ENCODE data around the gene BICC1. TPM values are rescaled to one million over a fixed set of nuclear protein-coding genes. Genes with fewer than 3 reads are reported as not detected.

Gene BICC1
- total RNA-seq, 1 experiment from 2014 or later, result 39.1 TPM

GRCh38 chr10:58820861-58821751, 308.4 kb downstream of the BICC1 start:
- peak; percentile 57 for DNase-seq (ENCODE audit: low read depth)

DNA sequence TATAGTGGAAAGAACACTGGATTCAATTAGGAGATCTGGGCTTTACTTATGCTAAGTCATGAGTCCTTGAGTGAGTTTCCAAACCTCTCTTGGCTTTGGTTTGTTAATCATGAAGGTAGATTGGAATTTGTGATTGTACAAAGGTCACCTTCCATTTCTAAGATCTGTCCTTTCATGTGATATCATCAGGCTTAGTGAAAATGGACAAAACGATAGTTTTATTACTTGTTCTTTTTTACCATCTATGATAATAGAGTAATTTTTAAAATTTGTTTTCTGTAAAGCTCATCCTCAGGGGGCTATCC, 309.0 kb downstream of the BICC1 start:
- no peak for DNase-seq (ENCODE audit: low read depth)

GRCh38 chr10:58823983-58824382, 311.3 kb downstream of the BICC1 start:
- no peak for DNase-seq (ENCODE audit: low read depth)

DNA sequence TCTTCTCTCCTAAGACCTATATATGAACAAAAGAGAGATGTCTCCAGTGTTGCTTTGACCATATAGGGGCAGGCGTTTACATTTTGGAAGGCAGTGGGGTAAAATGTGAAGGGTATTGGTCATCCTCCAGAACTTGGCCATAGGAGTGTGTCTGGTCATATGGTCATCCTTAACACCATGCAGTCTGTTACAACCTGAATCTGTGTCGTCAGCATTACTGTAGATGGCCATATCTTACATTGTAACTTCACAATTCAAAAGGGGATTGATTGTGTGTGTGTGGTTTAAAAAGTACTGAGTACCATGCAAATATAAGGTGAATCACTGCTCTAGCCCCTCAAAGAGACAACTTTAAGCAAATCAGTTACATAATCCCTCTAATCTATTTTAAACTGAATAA, 311.7 kb downstream of the BICC1 start:
- DNase-seq (ENCODE audit: low read depth), result no peak

DNA sequence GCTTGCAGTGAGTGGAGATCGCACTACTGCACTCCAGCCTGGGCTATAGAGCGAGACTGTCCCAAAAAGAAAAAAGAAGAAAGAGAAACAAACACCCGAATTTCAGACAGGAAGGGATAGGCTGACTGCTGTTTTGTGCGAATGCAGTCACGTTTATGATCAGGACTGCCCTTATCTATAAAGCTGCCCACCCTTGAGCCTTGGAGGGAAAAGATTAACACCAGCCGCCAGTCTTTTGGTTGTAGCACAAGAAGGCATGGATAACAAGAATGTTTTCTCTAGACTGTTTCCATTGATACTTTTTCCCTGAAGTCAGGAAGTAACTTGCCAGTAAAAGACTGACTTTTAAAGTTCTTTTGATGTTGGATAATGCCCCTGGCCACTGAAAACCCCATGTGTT, 314.0 kb downstream of the BICC1 start:
- DNase-seq (ENCODE audit: low read depth), result no peak

- no peak for DNase-seq (ENCODE audit: low read depth)
Measured at GRCh38 chr10:58827381-58827780, 314.7 kb downstream of the BICC1 start.

DNA sequence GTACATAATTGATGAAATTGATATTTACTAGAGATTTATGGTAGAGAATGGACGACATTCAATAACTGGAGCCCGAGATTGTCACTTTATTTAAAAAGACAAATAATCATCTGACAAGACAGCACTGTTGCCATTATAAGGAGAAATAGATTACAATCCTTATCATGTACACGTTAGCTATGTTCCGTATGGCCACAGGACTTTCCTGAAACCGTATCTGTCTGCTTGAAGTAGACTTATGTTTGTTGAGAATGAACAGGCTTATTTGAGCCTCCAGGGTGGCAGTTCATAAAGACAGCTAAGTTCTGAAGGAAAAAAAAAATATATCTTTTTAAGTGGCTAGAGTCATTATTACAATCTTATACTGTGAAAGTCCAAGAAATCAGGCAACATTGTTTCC, 317.2 kb downstream of the BICC1 start:
- DNase-seq (ENCODE audit: low read depth), result no peak

- DNase-seq (ENCODE audit: low read depth), result no peak
Measured at GRCh38 chr10:58830697-58831096, 318.0 kb downstream of the BICC1 start.

DNA sequence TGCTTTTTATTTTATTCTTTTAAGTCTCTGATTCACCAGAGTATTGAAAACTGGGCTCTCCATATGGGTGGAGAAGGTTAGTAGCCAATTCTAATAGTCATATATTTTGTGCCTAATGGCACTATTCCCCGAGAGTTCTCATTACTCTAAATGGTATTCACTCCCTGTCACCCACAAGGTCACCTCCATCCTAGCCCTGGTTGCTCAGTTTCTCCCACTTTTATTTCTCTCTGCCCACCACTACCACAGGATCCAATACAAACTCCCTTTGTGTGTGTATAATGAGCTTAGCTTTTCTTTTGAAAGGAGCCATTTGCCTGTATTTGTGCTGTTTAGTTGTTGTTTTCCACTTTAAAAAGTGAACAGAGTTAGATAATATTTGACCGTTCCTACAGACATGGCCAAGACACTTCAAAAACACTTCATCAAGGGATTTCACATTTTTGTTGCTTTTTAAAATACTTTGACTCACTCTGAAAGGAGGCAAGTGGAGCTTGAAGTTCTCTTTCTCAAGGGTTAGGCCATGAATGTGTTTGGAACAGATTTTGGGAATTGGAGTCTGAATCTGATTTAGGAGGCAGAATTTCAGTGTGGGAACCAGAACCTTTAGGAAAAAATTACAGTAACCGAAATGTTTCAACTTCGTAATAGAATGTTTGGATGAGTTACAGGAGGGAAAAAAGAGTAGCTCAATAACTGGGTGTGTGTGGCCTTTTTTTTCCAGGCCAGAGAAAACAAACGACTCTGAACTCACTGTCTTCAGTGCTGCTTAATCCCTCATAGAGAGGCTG, 321.3 kb downstream of the BICC1 start:
- DNase-seq (ENCODE audit: low read depth), result no peak

DNA sequence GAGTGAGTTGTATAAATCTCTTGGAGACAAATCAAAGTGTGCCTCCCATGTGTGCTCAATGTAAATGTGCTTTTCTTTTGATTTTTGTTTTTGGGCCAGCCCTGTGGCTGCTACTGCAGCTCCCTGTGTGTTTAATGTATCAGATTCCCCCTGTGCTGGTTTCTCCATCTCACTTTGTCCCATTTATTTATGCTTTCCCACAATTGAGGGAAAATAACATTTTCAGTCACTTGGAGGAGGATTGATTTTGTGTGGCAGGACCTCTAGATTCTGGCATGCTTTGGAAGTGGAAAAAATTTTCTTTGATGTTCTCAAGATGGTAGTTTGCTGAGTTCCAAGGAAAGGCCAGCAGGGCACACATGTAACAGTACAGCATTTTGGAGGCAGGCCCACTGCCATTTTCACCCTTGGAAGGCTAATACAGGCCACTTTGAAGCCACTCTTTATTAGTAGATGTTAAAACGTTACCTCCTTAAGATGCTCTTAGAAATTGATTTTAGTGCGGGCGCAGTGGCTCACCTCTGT, 323.6 kb downstream of the BICC1 start:
- no peak for DNase-seq (ENCODE audit: low read depth)

DNA sequence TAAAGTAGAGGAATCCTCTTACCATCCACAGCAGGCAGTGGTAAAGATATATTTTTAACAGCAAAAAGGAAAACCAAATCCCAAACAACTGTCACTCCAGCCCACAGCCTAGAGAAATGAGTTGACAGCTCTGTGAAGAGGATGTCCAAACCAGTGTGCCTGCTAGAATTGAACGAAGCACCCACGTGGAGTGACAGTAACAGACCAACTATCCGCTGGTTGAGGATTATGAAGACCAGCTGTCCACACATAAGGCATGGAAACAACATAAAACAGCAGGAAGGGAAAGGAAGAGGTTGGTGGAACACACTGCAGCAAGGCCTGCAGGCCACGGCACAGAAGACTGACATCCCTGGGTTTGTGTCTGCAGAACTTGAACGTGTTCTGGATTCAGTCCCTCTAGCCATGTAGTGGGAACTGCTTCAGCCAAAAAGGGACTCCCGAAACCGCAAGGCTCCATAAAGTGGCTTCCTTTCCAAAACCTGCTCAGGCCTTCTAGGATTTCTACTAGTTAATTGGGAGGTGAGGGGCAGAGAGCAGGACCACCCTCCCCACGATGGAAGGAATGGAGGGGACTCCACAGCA, 324.4 kb downstream of the BICC1 start:
- DNase-seq (ENCODE audit: low read depth), result no peak

- DNase-seq (ENCODE audit: low read depth), result no peak
Measured at GRCh38 chr10:58837826-58838225, 325.2 kb downstream of the BICC1 start.

DNA sequence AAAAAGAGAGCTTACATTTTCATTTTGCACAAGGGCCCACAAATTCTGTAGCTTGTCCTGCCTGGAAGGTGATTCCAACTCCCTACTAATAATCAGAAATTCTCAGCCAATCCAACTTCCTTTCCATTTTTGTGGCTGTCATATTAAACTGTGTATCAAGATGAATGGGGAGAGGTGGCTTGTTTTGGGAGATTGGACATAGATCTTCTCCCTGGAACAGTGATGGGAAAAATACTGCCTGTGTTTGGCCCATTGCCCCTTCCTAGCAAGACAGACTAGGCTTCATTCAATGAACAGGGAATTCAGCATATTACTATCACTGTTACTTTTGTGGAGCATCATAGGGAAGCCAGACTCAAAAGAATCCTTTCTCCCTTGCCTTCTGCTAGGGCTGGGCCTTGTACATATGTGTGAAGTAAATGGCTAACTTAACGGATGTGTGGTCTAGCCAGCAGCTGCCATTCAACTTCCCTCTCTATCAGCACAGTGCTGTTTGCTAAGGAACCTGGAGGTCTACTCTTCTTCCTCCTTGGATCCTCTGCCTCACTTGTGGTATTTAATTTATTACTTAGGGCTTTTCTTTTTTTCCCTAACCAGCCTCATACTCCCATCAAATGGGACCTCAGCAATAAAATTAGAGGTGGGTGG, 326.0 kb downstream of the BICC1 start:
- no peak for DNase-seq (ENCODE audit: low read depth)

- DNase-seq (ENCODE audit: low read depth), result no peak
Measured at GRCh38 chr10:58839771-58840170, 327.1 kb downstream of the BICC1 start.

DNA sequence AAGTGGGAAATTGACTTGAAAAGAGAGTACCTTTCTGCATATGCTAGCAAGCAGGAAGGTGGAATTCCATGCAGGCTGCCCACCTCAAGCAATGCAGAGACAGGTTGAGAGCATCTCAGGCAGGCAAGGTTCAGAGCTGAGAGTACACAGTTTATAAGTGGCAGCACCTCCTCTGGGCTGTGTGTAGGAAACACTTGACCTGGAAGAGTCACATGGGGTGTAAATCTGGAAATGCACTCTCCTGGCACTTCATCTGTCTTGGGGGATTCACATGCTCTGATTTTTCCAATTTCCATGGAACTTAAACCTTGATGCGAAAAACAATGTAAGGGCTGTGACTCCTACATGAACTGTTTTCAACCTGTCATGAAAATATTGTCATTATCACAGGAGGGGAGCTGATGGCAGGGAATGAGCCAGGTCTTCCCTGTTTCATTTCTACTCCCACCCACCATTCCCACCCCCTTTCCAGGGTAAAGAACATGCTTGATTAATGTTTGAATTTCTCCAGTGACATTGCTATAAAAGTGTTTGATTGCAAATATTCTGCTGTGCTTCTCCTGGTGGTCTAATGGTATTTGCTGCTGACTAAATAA, 328.3 kb downstream of the BICC1 start:
- DNase-seq (ENCODE audit: low read depth), result no peak

GRCh38 chr10:58842860-58843376, 330.2 kb downstream of the BICC1 start:
- DNase-seq (ENCODE audit: low read depth), result no peak

DNA sequence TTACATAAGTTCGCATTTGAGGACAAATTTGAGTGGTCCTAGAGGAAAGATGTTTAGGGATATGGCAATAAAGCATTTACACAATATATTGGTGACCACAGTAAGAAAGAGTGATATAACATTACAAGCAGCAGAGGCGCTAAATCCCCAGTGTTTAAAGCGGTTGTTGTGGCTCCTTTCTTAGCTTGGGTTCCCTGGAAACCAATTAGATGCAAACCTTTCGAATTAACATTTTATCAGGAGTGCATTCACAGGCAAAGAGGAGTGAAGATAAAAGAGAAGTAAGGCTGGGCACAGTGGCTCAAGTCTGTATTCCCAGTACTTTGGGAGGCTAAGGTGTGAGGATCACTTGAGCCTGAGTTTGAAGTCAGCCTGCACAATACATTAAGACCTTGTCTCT, 331.1 kb downstream of the BICC1 start:
- DNase-seq (ENCODE audit: low read depth), result no peak

GRCh38 chr10:58844680-58845079, 332.0 kb downstream of the BICC1 start:
- DNase-seq (ENCODE audit: low read depth), result no peak

GRCh38 chr10:58846856-58847255, 334.2 kb downstream of the BICC1 start:
- no peak for DNase-seq (ENCODE audit: low read depth)

DNA sequence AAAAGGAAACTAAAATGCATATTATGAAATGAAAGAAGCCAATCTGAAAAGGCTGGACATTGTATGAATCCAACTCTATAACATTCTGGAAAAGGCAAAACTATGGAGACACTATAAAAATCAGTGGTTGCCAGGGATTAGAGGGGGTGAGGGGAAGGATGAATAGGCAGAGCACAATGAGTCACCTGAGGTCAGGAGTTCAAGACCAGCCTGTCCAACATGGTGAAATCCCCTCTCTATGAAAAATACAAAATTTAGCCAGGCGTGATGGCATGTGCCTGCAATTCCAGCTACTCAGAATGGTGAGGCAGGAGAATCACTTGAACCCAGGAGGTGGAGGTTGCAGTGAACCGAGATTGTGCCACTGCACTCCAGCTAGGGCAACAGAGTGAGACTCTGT, 338.9 kb downstream of the BICC1 start:
- DNase-seq (ENCODE audit: low read depth), result peak; percentile 68

- DNase-seq (ENCODE audit: low read depth), result no peak
Measured at GRCh38 chr10:58853668-58854067, 341.0 kb downstream of the BICC1 start.

Data from M059J (cell line).